PC-3 (cell line): ENCODE results near the gene NTN3.

ENCODE experiments used
- CTCF ChIP-seq: fragments of 300-600 bp; sonication (generic); conservative IDR thresholded peaks from 2 replicates; pipeline ENCODE4 v1.5.1; 2017; ENCODE audit warnings: antibody characterized with exemption, low read depth, mild to moderate bottlenecking, low read length
- EZH2 ChIP-seq: fragments of 300-600 bp; sonication (generic); IDR thresholded peaks from one replicate; pipeline ENCODE4 v1.6.1; 2017; ENCODE audit warnings: antibody characterized with exemption, mild to moderate bottlenecking, low read length; ENCODE audit not compliant: unreplicated experiment
- EZH2phosphoT487 ChIP-seq: fragments of 300-600 bp; sonication (generic); IDR thresholded peaks from 2 replicates; pipeline ENCODE4 v1.6.1; 2018; ENCODE audit warnings: mild to moderate bottlenecking, antibody characterized with exemption, low read length, borderline replicate concordance

GRCh38 chr16:2489581-2489980, 18.5 kb downstream of the NTN3 start:
- TF ChIP-seq CTCF (no peak), EZH2phosphoT487 (no peak), EZH2 (no peak)
